ENCODE results near the gene STK10.

STK10 gene

DNA sequence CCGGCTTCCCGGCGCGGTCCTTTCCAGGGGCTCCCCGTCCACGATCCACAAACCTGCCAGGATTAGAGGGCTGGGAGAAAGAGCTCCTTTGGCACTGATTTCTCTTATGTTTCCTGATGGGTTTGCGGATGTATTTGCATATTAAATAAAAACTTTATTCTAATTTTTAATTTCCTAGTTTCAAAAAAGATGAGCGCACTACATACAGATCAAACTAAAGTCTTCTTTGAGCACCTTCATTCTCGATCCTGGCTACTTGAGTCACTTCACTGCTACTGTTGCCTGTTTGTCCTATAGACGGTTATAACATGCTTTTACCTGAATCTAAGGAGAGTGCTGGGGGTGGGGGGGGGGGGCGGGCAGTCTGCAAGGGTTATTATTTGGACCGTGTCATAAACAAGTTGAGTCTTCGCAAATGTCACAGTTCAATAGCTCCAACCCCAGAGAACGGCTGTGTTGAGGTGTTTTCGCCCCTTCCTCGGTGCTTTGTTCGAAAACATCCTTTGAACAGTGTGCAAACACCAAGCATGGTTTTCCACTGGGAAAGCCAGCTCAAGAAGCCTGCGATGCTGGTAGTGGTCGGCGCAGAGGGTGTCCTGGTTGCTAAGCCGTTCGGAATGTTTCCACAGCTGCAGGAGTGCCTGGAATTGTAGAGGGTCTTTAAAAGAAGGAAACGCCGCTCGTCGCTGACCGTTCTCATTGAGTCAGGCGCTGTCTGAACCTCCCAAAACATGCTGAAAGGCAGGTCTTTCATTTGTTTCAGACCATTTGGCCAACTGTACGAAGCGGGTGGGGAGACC, 1.1 kb upstream of the STK10 start:
- DNase-seq (ENCODE audit: low read depth), result no peak

GRCh38 chr5:172187118-172188032, 649 bp downstream of the STK10 start:
- peak; percentile 65 for DNase-seq (ENCODE audit: low read depth)

DNA sequence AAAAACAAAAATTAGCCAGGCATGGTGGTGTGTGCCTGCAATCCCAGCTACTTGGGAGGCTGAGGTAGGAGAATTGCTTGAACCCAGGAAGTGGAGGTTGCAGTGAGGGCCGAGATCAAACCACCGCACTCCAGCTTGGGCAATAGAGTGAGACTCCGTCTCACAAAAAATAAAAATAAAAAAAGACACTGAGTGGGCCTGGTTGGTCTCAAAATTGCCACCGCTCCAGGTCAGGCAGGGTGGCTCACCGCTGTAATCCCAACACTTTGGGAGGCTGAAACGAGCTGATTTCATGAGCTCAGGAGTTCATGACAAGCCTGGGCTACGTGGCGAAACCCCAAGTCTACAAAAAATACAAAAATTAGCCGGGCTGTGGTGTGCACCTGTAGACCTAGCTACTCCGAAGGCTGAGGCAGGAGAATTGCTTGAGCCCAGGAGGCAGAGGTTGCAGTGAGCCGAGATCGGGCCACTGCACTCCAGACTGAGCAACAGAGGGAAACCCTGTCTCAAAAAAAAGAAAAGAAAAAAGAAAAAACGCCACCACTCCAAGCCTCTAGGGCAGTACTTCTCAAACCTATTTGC, 1.8 kb downstream of the STK10 start:
- DNase-seq (ENCODE audit: low read depth), result no peak

GRCh38 chr5:172185096-172185461, 2.9 kb downstream of the STK10 start:
- no peak for DNase-seq (ENCODE audit: low read depth)

DNA sequence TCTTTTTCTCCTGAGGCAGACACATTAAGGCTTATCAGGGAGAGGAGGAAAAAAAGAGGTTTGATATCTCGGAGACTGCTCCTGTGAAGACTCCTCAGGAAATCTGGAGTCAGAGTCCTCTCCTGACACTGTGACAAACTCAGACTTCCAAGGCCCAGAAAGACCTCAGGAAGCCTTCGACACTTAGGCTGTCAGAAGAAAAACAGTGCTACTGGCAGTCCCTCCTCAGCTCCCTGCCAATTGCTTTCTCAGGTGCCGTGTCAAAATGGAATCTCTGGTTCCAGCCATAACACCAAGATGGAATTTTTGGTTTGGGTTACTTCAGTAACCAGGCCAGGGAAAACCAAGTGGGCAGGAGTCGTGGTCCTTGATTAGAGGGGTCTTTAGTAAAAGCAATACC, 4.1 kb downstream of the STK10 start:
- DNase-seq (ENCODE audit: low read depth), result no peak

GRCh38 chr5:172182291-172182690, 5.7 kb downstream of the STK10 start:
- DNase-seq (ENCODE audit: low read depth), result no peak

DNA sequence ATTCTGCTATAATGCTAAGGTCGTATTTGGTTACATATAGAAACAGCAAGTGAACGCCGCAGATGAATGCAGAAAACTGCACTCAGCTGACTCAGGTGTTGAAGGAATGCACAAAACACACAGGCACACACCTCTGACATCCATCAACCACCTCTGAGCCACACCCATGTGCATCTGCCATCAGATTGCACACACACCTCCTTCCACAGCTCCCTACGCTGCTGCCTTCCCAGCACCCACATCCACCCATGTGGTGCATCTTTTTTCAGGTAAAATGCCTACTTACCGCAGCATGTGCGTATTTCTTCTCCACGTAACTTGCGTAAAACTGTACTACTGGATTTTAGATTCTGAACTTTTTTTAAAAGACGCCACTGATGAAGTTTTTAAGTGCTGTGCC, 7.1 kb downstream of the STK10 start:
- no peak for DNase-seq (ENCODE audit: low read depth)

DNA sequence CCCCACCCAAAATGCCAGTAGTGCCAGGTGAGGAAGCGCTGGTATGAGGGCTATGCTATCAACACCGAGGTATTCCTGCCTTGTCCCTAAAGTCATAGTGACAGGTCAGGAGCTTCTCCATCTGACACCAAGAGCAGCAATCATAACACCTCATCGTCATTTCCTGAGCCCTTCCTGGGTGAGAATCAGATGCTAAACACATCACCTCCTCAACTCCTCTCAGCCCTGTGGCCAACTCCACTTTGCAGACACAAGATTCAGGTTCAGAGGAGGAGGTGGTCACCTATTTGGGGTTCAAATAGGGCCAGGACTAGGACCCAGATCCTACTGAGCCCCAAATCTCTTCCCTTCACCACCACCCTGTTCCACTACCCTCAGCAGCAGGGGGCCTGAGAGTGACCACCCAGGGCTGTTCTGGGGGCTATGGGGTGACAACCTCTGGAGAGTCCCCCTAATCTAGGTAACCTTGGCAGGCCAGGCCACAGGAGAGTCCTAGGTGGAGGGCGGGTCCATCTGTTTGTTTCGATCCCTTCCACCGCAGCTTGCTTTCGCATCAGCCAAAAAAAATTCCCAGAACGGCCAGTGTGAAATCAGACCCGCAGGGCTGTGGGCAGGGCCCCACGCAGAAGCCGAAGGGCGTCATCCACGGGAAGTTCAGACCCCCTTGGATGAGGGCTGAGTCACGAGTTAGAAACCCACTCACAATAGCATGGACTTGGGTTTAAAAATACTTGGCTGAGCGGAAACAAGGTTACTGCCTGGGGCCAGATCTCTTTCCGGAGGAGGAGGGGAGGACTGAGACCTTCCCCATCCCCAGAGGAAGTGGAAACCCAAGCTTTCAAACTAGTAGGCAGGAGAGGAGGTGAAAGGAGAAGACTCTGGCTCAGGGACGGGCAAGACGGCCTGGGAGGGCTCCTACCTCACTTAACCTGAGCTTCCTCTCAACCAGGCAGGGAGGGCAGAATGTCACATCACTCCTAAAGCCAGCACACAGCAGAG, 8.7 kb downstream of the STK10 start:
- DNase-seq (ENCODE audit: low read depth), result no peak

DNA sequence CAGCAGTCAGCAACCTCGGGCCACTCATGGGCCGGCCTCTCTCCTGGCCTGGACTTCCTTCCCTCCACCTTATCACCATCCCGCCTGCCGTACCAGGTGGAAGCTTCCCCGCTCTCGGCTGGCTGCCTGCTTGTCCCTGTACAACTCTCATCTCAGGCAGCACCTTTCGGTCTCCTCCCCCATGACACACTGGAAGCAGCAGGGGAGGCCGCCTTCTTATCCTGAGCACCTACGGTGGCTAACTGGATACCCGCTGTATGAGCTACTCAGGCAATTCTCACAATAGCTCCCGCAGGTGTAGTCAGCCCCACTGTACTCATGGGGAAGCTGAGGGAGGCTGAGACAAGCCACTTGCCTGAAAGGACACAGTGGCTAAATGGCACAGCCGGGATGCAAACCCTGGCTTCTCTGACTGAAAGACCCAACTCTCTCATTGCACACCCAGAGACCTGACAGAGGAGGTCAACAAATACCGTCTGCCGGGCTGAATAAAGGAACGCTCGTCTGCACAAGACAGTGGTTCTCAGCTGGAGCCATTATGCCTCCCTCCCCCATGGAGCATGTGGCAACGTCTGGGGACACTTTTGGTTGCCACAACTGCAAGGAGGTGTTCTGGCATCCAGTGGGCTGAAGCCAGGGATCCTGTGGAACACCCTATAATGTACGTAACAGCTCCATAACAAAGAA, 9.6 kb downstream of the STK10 start:
- DNase-seq (ENCODE audit: low read depth), result no peak

DNA sequence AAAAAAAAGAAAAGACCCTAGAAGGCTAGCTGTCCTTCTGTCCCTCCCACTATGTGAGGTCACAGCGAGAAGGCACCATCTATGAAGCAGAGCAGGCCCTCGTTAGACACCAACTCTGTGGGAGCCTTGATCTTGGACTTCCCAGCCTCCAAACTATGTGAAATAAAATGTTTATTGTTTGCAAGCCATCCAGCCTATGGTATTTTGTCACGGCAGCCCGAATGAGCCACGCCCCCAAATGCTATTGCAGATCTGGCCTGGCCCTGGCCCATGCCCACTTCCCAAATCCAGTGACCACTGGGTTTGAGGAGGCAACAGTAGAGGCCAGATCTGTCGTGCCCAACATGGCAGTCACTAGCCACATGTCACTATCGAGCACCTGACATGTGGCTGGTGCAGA, 10.8 kb downstream of the STK10 start:
- DNase-seq (ENCODE audit: low read depth), result no peak

- DNase-seq (ENCODE audit: low read depth), result peak; percentile 78
Measured at GRCh38 chr5:172175263-172175719, 12.7 kb downstream of the STK10 start.

GRCh38 chr5:172173564-172174153, 14.4 kb downstream of the STK10 start:
- DNase-seq (ENCODE audit: low read depth), result peak; percentile 50

DNA sequence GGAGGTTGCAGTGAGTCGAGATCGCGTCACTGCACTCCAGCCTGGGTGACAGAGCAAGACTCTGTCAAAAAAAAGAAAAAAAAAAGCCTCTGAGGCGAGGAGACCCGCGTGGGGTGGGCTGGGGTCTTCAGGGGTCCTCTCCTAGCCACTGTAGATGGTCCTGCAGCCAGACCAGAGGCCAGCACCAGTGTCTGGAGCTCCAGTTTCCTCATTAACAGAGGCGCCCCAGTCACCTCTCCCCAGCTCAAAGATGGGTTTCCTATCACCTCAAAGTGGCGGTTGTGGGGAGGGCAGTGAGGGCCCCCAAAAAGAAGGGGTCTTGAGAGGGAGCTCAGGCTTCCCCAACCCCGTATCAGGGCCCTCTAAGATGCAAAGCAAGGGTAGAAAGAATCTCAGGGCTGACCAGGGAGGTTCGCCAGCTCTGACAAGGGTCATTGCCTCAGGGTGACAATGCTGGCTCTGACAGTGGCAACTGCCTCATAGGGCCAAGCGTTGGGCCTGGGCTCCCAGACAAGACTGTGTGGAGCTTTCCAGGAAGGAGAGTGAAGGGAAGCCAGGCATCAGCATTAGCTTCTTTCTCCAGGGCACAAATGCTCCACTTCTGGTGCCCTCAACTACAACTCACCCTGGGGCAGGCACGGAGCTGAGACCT, 15.0 kb downstream of the STK10 start:
- no peak for DNase-seq (ENCODE audit: low read depth)

DNA sequence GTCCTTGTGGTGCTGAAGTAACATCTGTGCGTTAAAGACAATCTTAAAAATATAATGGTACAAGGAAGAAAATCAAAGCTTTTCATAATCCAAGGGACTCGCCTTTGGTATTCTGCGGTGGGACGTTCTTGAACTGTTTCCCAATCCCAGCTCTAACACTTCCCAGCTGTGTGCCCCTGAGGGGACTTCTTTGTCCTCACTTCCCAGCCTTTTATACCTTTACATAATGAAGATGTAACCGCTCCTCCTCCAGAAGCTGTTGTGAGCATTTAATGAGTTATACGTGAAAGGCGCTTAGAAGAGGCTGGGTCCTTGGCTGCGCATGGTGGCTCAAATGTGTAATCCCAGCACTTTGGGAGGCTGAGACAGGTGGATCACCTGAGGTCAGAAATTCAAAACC, 16.9 kb downstream of the STK10 start:
- DNase-seq (ENCODE audit: low read depth), result no peak

- DNase-seq (ENCODE audit: low read depth), result no peak
Measured at GRCh38 chr5:172170251-172170701, 17.7 kb downstream of the STK10 start.

- DNase-seq (ENCODE audit: low read depth), result no peak
Measured at GRCh38 chr5:172169216-172169615, 18.8 kb downstream of the STK10 start.

DNA sequence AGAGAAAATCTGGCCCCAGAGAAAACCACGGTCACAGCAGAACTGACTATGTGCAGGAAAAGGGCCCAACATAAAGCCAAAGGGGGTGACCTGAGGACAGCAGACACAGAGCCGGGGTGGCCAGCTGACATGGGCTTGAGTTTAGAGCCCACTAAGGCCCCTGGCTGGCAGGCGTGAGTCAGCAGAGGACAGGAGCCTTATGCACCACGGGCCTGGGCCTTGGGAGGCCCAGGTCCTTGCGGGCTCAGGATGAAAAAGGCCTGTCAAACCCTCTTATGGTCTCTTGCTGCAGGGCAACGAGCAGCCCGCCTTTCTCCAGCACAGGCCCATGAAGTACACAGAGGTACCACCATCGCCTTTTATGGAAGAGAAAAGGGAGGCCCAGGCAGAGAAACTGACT, 19.7 kb downstream of the STK10 start:
- DNase-seq (ENCODE audit: low read depth), result no peak

DNA sequence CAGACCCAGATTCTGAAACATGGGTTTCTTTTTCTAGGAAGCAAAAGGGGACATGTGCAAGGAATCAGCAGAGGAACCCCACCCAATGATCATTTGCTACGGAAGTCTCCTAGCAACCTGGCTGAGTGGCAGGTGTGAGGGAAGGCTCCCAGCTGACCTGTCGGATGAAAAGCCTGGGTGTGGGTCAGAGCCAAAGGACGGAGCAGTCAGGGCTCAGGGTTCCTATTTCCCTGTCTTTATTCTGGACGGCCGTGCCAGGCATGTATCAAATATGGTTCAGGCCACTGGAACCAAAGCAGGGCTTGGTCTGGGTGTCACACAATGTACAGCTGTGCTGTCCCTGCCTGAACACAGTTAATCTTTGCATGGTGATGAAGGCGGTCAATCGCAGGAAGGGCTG, 20.1 kb downstream of the STK10 start:
- DNase-seq (ENCODE audit: low read depth), result no peak

GRCh38 chr5:172166030-172166826, 21.8 kb downstream of the STK10 start:
- DNase-seq (ENCODE audit: low read depth), result no peak
